K562 (cell line): ENCODE measurements around the gene CCDC9B. TPM values are rescaled to one million over a fixed set of nuclear protein-coding genes. Genes with fewer than 3 reads are reported as not detected.

ENCODE experiments used
- FOS ChIP-seq: IDR thresholded peaks from 3 replicates; pipeline ENCODE4 v1.6.1; 2011; ENCODE audit not compliant: insufficient read length; ENCODE audit errors: extremely low read depth
- FOXJ2 ChIP-seq: fragments of 200-800 bp; sonication (Bioruptor generic); IDR thresholded peaks from 2 replicates; pipeline ENCODE4 v1.6.1; 2016; ENCODE audit warnings: missing genetic modification characterization, missing compliant biosample characterization
- FOXM1 ChIP-seq, 2 experiments: fragments of 450-650 bp in 1 of 2; sonication (generic) in 1 of 2; formaldehyde crosslinking in 1 of 2; IDR thresholded peaks; 2 replicates each; pipeline versions ENCODE4 v1.6.1 to v1.9.0; 2017 to 2022; ENCODE audit warnings: low read depth in 2 of 2, mild to moderate bottlenecking in 2 of 2, missing genetic modification reagents in 1 of 2, moderate library complexity in 1 of 2
- SIX5 ChIP-seq, 2 experiments: IDR thresholded peaks; 2 replicates each; pipeline ENCODE4 v1.6.1; 2011; ENCODE audit warnings: low read length in 2 of 2, borderline replicate concordance in 1 of 2, low read depth in 1 of 2, mild to moderate bottlenecking in 1 of 2, moderate library complexity in 1 of 2; ENCODE audit not compliant: insufficient read depth in 1 of 2
- SP2 ChIP-seq: IDR thresholded peaks from 2 replicates; pipeline ENCODE4 v1.6.1; 2011; ENCODE audit warnings: mild to moderate bottlenecking, low read depth, low read length, moderate library complexity; ENCODE audit not compliant: poor library complexity, severe bottlenecking; ENCODE audit errors: extremely low read depth
- ZC3H4 ChIP-seq: sonication (generic); formaldehyde crosslinking; IDR thresholded peaks from 2 replicates; pipeline ENCODE4 v1.9.0; 2021; ENCODE audit warnings: missing genetic modification reagents, borderline replicate concordance
- polyA plus RNA-seq, 8 experiments: library from polyadenylated mRNA; depleted of rRNA in 4 of 8; stranded (reverse) in 5 of 8; unstranded in 3 of 8; fragments of >200 nt; fragmentation: Nextera tagmentation in 2 of 8; fragmentation: Illumina TruSeq in 1 of 8; extraction: Ambion mirVana in 2 of 8; extraction: Trizol in 1 of 8; gene quantifications; 2 replicates each; pipeline versions ENCODE4 v1.2.1 to v1.2.3, GENCODE V29; 2011 to 2014; ENCODE audit warnings: inconsistent platforms in 1 of 8, missing spikeins in 1 of 8
- total RNA-seq, 7 experiments: library from RNA; depleted of rRNA in 6 of 7; stranded (reverse); fragments of >200 nt in 6 of 7; fragmentation: Illumina TruSeq in 2 of 7; extraction: Trizol in 2 of 7; gene quantifications; 2 replicates each; pipeline versions ENCODE4 v1.2.1 to v1.2.3, GENCODE V29; 2011 to 2021; ENCODE audit warnings: low replicate concordance in 1 of 7
- TF ChIP-seq, protein P1 (sequence below): sonication (generic); formaldehyde crosslinking; IDR thresholded peaks from 2 replicates; pipeline ENCODE4 v1.8.0; 2023; ENCODE audit warnings: mild to moderate bottlenecking, missing genetic modification reagents

The CCDC9B gene
- total and polyA plus RNA-seq, 9 of the 15 experiments (the other 6 are each of a cell fraction or from before 2014, with no cell fraction given): 0.01 to 0.47 (median 0.15) TPM; not detected in 1

- TF ChIP-seq, protein P1, sequence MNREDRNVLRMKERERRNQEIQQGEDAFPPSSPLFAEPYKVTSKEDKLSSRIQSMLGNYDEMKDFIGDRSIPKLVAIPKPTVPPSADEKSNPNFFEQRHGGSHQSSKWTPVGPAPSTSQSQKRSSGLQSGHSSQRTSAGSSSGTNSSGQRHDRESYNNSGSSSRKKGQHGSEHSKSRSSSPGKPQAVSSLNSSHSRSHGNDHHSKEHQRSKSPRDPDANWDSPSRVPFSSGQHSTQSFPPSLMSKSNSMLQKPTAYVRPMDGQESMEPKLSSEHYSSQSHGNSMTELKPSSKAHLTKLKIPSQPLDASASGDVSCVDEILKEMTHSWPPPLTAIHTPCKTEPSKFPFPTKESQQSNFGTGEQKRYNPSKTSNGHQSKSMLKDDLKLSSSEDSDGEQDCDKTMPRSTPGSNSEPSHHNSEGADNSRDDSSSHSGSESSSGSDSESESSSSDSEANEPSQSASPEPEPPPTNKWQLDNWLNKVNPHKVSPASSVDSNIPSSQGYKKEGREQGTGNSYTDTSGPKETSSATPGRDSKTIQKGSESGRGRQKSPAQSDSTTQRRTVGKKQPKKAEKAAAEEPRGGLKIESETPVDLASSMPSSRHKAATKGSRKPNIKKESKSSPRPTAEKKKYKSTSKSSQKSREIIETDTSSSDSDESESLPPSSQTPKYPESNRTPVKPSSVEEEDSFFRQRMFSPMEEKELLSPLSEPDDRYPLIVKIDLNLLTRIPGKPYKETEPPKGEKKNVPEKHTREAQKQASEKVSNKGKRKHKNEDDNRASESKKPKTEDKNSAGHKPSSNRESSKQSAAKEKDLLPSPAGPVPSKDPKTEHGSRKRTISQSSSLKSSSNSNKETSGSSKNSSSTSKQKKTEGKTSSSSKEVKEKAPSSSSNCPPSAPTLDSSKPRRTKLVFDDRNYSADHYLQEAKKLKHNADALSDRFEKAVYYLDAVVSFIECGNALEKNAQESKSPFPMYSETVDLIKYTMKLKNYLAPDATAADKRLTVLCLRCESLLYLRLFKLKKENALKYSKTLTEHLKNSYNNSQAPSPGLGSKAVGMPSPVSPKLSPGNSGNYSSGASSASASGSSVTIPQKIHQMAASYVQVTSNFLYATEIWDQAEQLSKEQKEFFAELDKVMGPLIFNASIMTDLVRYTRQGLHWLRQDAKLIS (CRISPR knock-in tag): no peak
- TF ChIP-seq ZC3H4 (CRISPR knock-in tag) (no peak), FOXM1 (IDR thresholded peaks at IDR 0.05; ENCODE audit: low read depth) (no peak), FOXM1 (CRISPR knock-in tag; IDR thresholded peaks at IDR 0.05; ENCODE audit: low read depth) (no peak), SP2 (no peak), SIX5 (IDR thresholded peaks at IDR 0.05; ENCODE audit: borderline replicate concordance in 1 of 2, insufficient read depth in 1 of 2, low read depth in 1 of 2, low read length in 2 of 2) (no peak), FOXJ2 (no peak), FOS (no peak)
Observed at GRCh38 chr15:40342416-40343320, 1.9 kb upstream of the CCDC9B start (continued).
